Spleen (tissue), 11 donors: ENCODE data around the gene CLEC5A. TPM values are rescaled to one million over a fixed set of nuclear protein-coding genes. Genes with fewer than 3 reads are reported as not detected.

ENCODE experiments used
- DNase-seq: peaks from one replicate; pipeline ENCODE4 v3.0.0-alpha.2; 2020
- H3K27ac ChIP-seq, 8 donors: fragments of 200-600 bp; sonication (generic) in 7 of 8; 1 replicate in 4 of 8; 2 replicates in 4 of 8; pipeline versions ENCODE4 v1.5.0 to v1.8.0; 2016 to 2021; ENCODE audit warnings: inconsistent platforms in 4 of 8, mild to moderate bottlenecking in 4 of 8, moderate library complexity in 1 of 8
- H3K27me3 ChIP-seq, 7 donors: fragments of 200-600 bp; sonication (generic) in 6 of 7; replicated peaks in 1 of 7; 1 replicate in 4 of 7; 2 replicates in 3 of 7; pipeline versions ENCODE4 v1.5.0 to v1.8.0; 2016 to 2021; ENCODE audit warnings: inconsistent platforms in 3 of 7, mild to moderate bottlenecking in 1 of 7
- H3K36me3 ChIP-seq, 6 donors: fragments of 200-600 bp; sonication (generic) in 5 of 6; 1 replicate in 4 of 6; 2 replicates in 2 of 6; pipeline versions ENCODE4 v1.5.0 to v1.8.0; 2016 to 2021; ENCODE audit warnings: inconsistent platforms in 2 of 6
- H3K4me1 ChIP-seq, 6 donors: fragments of 200-600 bp; sonication (generic) in 5 of 6; 1 replicate in 3 of 6; 2 replicates in 3 of 6; pipeline versions ENCODE4 v1.5.0 to v1.8.0; 2016 to 2021; ENCODE audit warnings: inconsistent platforms in 3 of 6
- H3K4me3 ChIP-seq, 8 donors: fragments of 200-600 bp; sonication (generic) in 7 of 8; 1 replicate in 4 of 8; 2 replicates in 4 of 8; pipeline versions ENCODE4 v1.5.0 to v1.8.0; 2016 to 2021; ENCODE audit warnings: inconsistent platforms in 4 of 8, mild to moderate bottlenecking in 4 of 8, moderate library complexity in 2 of 8
- H3K9me3 ChIP-seq, 8 donors: fragments of 200-600 bp; sonication (generic) in 7 of 8; 1 replicate in 4 of 8; 2 replicates in 4 of 8; pipeline versions ENCODE4 v1.5.0 to v1.8.0; 2016 to 2021; ENCODE audit warnings: inconsistent platforms in 4 of 8
- CTCF ChIP-seq, 11 experiments: fragments of 200-600 bp in 7 of 11; fragments of 450-650 bp in 4 of 11; sonication (generic) in 4 of 11; IDR thresholded peaks in 8 of 11; conservative IDR thresholded peaks in 3 of 11; 1 replicate in 7 of 11; 2 replicates in 4 of 11; pipeline versions ENCODE4 v1.4.0 to v1.8.0; 2016 to 2021; ENCODE audit warnings: antibody characterized with exemption in 11 of 11, inconsistent platforms in 4 of 11, mild to moderate bottlenecking in 1 of 11
- POLR2A ChIP-seq, 3 donors: fragments of 450-650 bp; IDR thresholded peaks; one replicate each; pipeline ENCODE4 v1.5.1; 2017; ENCODE audit warnings: antibody characterized with exemption in 3 of 3, mild to moderate bottlenecking in 1 of 3
- POLR2AphosphoS5 ChIP-seq, 3 donors: sonication (generic); formaldehyde crosslinking; IDR thresholded peaks; one replicate each; pipeline ENCODE4 v1.5.1; 2017; ENCODE audit warnings: antibody characterized with exemption in 3 of 3
- WGBS, 5 donors: extraction: QIAGEN DNeasy Blood & Tissue Kit in 3 of 5; methylation state at CpG; one replicate each; pipeline versions ENCODE4 v1.1.5 to v1.1.7; 2013 to 2018; 5-methylcytosine and 5-hydroxymethylcytosine counted together
- intact Hi-C: fragments of 100-400 bp; cut with DNase I; formaldehyde crosslinking; loops from one replicate; pipeline ENCODE4 v1.15.0; 2023; ENCODE audit warnings: low total_unique reads
- polyA plus RNA-seq, 3 donors: library from polyadenylated mRNA; stranded (reverse); fragments of 200-250 nt; gene quantifications; one replicate each; pipeline ENCODE4 v1.2.1, GENCODE V29; 2013
- total RNA-seq, 7 donors: library from RNA; depleted of rRNA in 3 of 7; stranded (reverse); fragments of >200 nt in 3 of 7; fragmentation: NEBNext Ultra II Directional in 4 of 7; extraction: Animal tissue kit (Norgen Biotek cat#: 25700) in 4 of 7; gene quantifications; one replicate each; pipeline versions ENCODE4 v1.1.0 to v1.2.1, GENCODE V29; 2016 to 2021
- donor health status: healthy with polysubstance abuse.
- donor health status: DM: no; HTN: no; CAD: no; lungs with moderate emphysema.
- donor health status: DM: no; HTN: no; CAD: no.
- donor health status: Bipolar disorder and iron deficiency.
- donor health status: healthy.
- donor health status: DM: no; HTN: no; CAD: no.
- donor health status: DM: yes; HTN: yes; CAD: no.

The CLEC5A gene
- total and polyA plus RNA-seq, 10 donors: 0.09 to 5.8 (median 0.91) TPM

GRCh38 chr7:141943846-141944245 is 2.9 kb downstream of the CLEC5A start:
- WGBS, 5 donors: 44 to 74% (median 68%) methylated on average over 1 of the region's 1 CpG
- TF ChIP-seq POLR2AphosphoS5 (IDR thresholded peaks at IDR 0.05): no peak
- no peak for TF ChIP-seq POLR2A (IDR thresholded peaks at IDR 0.05)
- no peak for TF ChIP-seq CTCF (IDR thresholded peaks at IDR 0.05 in 8 of 11, conservative IDR thresholded peaks at IDR 0.05 in 3 of 11)
- H3K36me3 ChIP-seq: no peaks in the 10 kb centered on the region
- no peak overlapping the region for H3K4me3 ChIP-seq
- H3K9me3 ChIP-seq: peaks cover 2 to 39% (median 32%) of the 10 kb centered on the region in 8 donors
- H3K4me1 ChIP-seq: peaks cover 0 to 12% (median 0%) of the 10 kb centered on the region in 6 donors
- no peaks in the 10 kb centered on the region for H3K27me3 ChIP-seq
- no peak for DNase-seq
- H3K27ac ChIP-seq: peak overlapping the region in 3 of 8 donors; percentile 66 to 82 (median 79)
- intact Hi-C loops: no loop called here

- no peaks in the 10 kb centered on the region for H3K27me3 ChIP-seq
- H3K4me1 ChIP-seq: peaks cover 0 to 5% (median 0%) of the 10 kb centered on the region in 6 donors
- H3K36me3 ChIP-seq: no peaks in the 10 kb centered on the region
- WGBS, 5 donors: 89 to 95% (median 91%) methylated on average over 3 of the region's 3 CpGs
- no peak overlapping the region for H3K4me3 ChIP-seq
- H3K9me3 ChIP-seq: peaks cover 2 to 39% (median 32%) of the 10 kb centered on the region in 8 donors
- DNase-seq: no peak
- intact Hi-C loops: no loop called here
- TF ChIP-seq CTCF (IDR thresholded peaks at IDR 0.05 in 8 of 11, conservative IDR thresholded peaks at IDR 0.05 in 3 of 11): no peak
- no peak for TF ChIP-seq POLR2AphosphoS5 (IDR thresholded peaks at IDR 0.05)
- no peak for TF ChIP-seq POLR2A (IDR thresholded peaks at IDR 0.05)
- H3K27ac ChIP-seq: no peak overlapping the region
Observed at GRCh38 chr7:141941075-141941474, 5.7 kb downstream of the CLEC5A start.

GRCh38 chr7:141930211-141930610 is 16.6 kb downstream of the CLEC5A start:
- Histone ChIP-seq H3K9me3 (peaks cover 0 to 9% (median 0%) of the 10 kb centered on the region in 8 donors), H3K4me3 (no peak overlapping the region), H3K27me3 (no peaks in the 10 kb centered on the region), H3K27ac (no peak overlapping the region), H3K36me3 (no peaks in the 10 kb centered on the region), H3K4me1 (peaks cover 0 to 16% (median 0%) of the 10 kb centered on the region in 6 donors)
- intact Hi-C loops: no loop called here
- no peak for TF ChIP-seq CTCF (IDR thresholded peaks at IDR 0.05 in 8 of 11, conservative IDR thresholded peaks at IDR 0.05 in 3 of 11)
- no peak for TF ChIP-seq POLR2A (IDR thresholded peaks at IDR 0.05)
- TF ChIP-seq POLR2AphosphoS5 (IDR thresholded peaks at IDR 0.05): no peak
- DNase-seq: no peak
- 75 to 89% (median 76%) methylated on average over 5 of the region's 5 CpGs for WGBS, 5 donors

GRCh38 chr7:141928845-141929195 is 18.0 kb downstream of the CLEC5A start:
- peaks cover 0 to 16% (median 0%) of the 10 kb centered on the region in 6 donors for H3K4me1 ChIP-seq
- peak overlapping the region in 6 of 8 donors; percentile 19 to 82 (median 58) for H3K27ac ChIP-seq
- no peak overlapping the region for H3K4me3 ChIP-seq
- intact Hi-C loops: no loop called here
- peaks cover 0 to 9% (median 0%) of the 10 kb centered on the region in 8 donors for H3K9me3 ChIP-seq
- H3K27me3 ChIP-seq: no peaks in the 10 kb centered on the region
- 52 to 79% (median 69%) methylated on average over 3 of the region's 3 CpGs for WGBS, 5 donors
- H3K36me3 ChIP-seq: no peaks in the 10 kb centered on the region
- no peak for TF ChIP-seq CTCF (IDR thresholded peaks at IDR 0.05 in 8 of 11, conservative IDR thresholded peaks at IDR 0.05 in 3 of 11)
- TF ChIP-seq POLR2A (IDR thresholded peaks at IDR 0.05): no peak
- no peak for TF ChIP-seq POLR2AphosphoS5 (IDR thresholded peaks at IDR 0.05)
- no peak for DNase-seq
